A673 (cell line): ENCODE measurements around the gene ENTPD6.

Experiments
- EZH2 ChIP-seq: fragments of 200-600 bp; sonication (generic); IDR thresholded peaks from 2 replicates; pipeline ENCODE4 v1.6.1; 2017; ENCODE audit warnings: borderline replicate concordance, low read depth, mild to moderate bottlenecking, mixed read lengths, antibody characterized with exemption, low read length; ENCODE audit not compliant: poor library complexity, severe bottlenecking
- TF ChIP-seq, protein P1 (sequence below): fragments of 300-800, 200-600 bp; sonication (generic); conservative IDR thresholded peaks from 2 replicates; pipeline ENCODE4 v1.5.1; 2017; ENCODE audit warnings: low read depth, mild to moderate bottlenecking, antibody characterized with exemption, low read length, moderate library complexity, mixed read lengths

DNA sequence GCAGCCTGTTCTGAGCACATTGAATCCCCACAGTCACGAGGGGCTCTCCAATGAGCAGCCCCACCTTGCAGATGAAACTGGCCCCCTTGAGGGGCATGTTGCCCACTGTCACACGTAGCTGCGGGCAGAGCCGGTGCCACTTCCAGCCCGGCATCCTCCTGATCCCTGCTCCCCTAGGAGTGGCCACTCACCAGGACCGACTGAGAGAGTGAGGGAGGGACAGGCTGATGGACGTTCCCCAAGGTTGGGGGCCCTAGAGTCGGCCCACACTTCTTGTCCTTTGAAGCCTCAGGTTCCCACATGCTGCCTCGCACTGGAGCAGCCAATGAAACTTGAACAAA is 10.5 kb downstream of the ENTPD6 start:
- TF ChIP-seq, protein P1, sequence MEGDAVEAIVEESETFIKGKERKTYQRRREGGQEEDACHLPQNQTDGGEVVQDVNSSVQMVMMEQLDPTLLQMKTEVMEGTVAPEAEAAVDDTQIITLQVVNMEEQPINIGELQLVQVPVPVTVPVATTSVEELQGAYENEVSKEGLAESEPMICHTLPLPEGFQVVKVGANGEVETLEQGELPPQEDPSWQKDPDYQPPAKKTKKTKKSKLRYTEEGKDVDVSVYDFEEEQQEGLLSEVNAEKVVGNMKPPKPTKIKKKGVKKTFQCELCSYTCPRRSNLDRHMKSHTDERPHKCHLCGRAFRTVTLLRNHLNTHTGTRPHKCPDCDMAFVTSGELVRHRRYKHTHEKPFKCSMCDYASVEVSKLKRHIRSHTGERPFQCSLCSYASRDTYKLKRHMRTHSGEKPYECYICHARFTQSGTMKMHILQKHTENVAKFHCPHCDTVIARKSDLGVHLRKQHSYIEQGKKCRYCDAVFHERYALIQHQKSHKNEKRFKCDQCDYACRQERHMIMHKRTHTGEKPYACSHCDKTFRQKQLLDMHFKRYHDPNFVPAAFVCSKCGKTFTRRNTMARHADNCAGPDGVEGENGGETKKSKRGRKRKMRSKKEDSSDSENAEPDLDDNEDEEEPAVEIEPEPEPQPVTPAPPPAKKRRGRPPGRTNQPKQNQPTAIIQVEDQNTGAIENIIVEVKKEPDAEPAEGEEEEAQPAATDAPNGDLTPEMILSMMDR: no peak
- no peak for TF ChIP-seq EZH2
